ENCODE results near the gene S100A2. TPM values are rescaled to one million over a fixed set of nuclear protein-coding genes. Genes with fewer than 3 reads are reported as not detected.

Gene S100A2
- total and polyA plus RNA-seq, 2 donors (not counting 3 experiments of a cell fraction or from before 2014, with no cell fraction given), result 4.0 to 4.3 TPM

Other genes starting within 250 kb of the S100A2 start
- not detected in 2 replicates for gene PGLYRP4, start 217.0 kb downstream of the S100A2 start, total RNA-seq
- not detected in 2 replicates for gene PGLYRP4, start 217.0 kb downstream of the S100A2 start, polyA plus RNA-seq
- gene S100A9, start 208.0 kb downstream of the S100A2 start, total RNA-seq, result not detected in 2 replicates
- not detected in 2 replicates for gene S100A9, start 208.0 kb downstream of the S100A2 start, polyA plus RNA-seq
- not detected in 2 replicates for gene S100A12, start 190.2 kb downstream of the S100A2 start, total RNA-seq
- gene S100A12, start 190.2 kb downstream of the S100A2 start, polyA plus RNA-seq, result not detected in 2 replicates
- gene S100A8, start 174.8 kb downstream of the S100A2 start, total RNA-seq, result not detected in 2 replicates
- gene S100A8, start 174.8 kb downstream of the S100A2 start, polyA plus RNA-seq, result not detected in 2 replicates
- not detected in 2 replicates for gene S100A7A, start 149.3 kb downstream of the S100A2 start, total RNA-seq
- gene S100A7A, start 149.3 kb downstream of the S100A2 start, polyA plus RNA-seq, result not detected in 2 replicates
- not detected in 2 replicates for gene S100A7, start 105.2 kb downstream of the S100A2 start, total RNA-seq
- gene S100A7, start 105.2 kb downstream of the S100A2 start, polyA plus RNA-seq, result not detected in 2 replicates
- gene S100A6, start 29.9 kb downstream of the S100A2 start, total RNA-seq, result 908 and 937 TPM in 2 replicates
- gene S100A6, start 29.9 kb downstream of the S100A2 start, polyA plus RNA-seq, result 552 and 1,048 TPM in 2 replicates
- not detected in 2 replicates for gene S100A5, start 24.9 kb downstream of the S100A2 start, total RNA-seq
- not detected in 2 replicates for gene S100A5, start 24.9 kb downstream of the S100A2 start, polyA plus RNA-seq
- gene S100A4, start 20.0 kb downstream of the S100A2 start, total RNA-seq, result not detected in 2 replicates
- gene S100A4, start 20.0 kb downstream of the S100A2 start, polyA plus RNA-seq, result 0.62 and 1.1 TPM in 2 replicates
- 0.42 TPM in 1 of 2 replicates, not detected in the other for gene S100A3, start 16.6 kb downstream of the S100A2 start, total RNA-seq
- 1.3 and 1.9 TPM in 2 replicates for gene S100A3, start 16.6 kb downstream of the S100A2 start, polyA plus RNA-seq
- gene S100A16, start 47.3 kb upstream of the S100A2 start, total RNA-seq, result 545 and 701 TPM in 2 replicates
- 1,770 and 2,016 TPM in 2 replicates for gene S100A16, start 47.3 kb upstream of the S100A2 start, polyA plus RNA-seq
- gene S100A14, start 50.5 kb upstream of the S100A2 start, total RNA-seq, result 0.35 TPM in 1 of 2 replicates, not detected in the other
- gene S100A14, start 50.5 kb upstream of the S100A2 start, polyA plus RNA-seq, result 0.10 TPM in 1 of 2 replicates, not detected in the other
- gene S100A13, start 61.7 kb upstream of the S100A2 start, total RNA-seq, result 155 and 255 TPM in 2 replicates
- 332 and 360 TPM in 2 replicates for gene S100A13, start 61.7 kb upstream of the S100A2 start, polyA plus RNA-seq
- not detected in 2 replicates for gene S100A1, start 62.6 kb upstream of the S100A2 start, total RNA-seq
- gene S100A1, start 62.6 kb upstream of the S100A2 start, polyA plus RNA-seq, result not detected in 2 replicates
- 72.1 and 74.4 TPM in 2 replicates for gene CHTOP, start 68.2 kb upstream of the S100A2 start, total RNA-seq
- gene CHTOP, start 68.2 kb upstream of the S100A2 start, polyA plus RNA-seq, result 47.1 and 62.0 TPM in 2 replicates
- 36.5 and 36.8 TPM in 2 replicates for gene SNAPIN, start 92.9 kb upstream of the S100A2 start, total RNA-seq
- 47.3 and 55.1 TPM in 2 replicates for gene SNAPIN, start 92.9 kb upstream of the S100A2 start, polyA plus RNA-seq
- gene ILF2, start 105.1 kb upstream of the S100A2 start, total RNA-seq, result 271 TPM in 2 replicates
- gene ILF2, start 105.1 kb upstream of the S100A2 start, polyA plus RNA-seq, result 289 and 303 TPM in 2 replicates
- gene NPR1, start 112.8 kb upstream of the S100A2 start, total RNA-seq, result 9.8 and 10.5 TPM in 2 replicates
- 13.3 and 13.8 TPM in 2 replicates for gene NPR1, start 112.8 kb upstream of the S100A2 start, polyA plus RNA-seq
- gene INTS3, start 162.2 kb upstream of the S100A2 start, total RNA-seq, result 56.1 and 63.1 TPM in 2 replicates
- gene INTS3, start 162.2 kb upstream of the S100A2 start, polyA plus RNA-seq, result 61.9 and 75.9 TPM in 2 replicates
- gene SLC27A3, start 209.6 kb upstream of the S100A2 start, total RNA-seq, result 26.5 and 26.6 TPM in 2 replicates
- gene SLC27A3, start 209.6 kb upstream of the S100A2 start, polyA plus RNA-seq, result 34.3 and 40.1 TPM in 2 replicates